Measurements from ENCODE around the gene PACRG.

GRCh38 chr6:163148451-163149278 is 420.9 kb downstream of the PACRG start:
- no peak for TF ChIP-seq NFIC (IDR thresholded peaks at IDR 0.05)
- TF ChIP-seq TEAD4 (IDR thresholded peaks at IDR 0.05) = no peak
- no peak for TF ChIP-seq TAF1 (IDR thresholded peaks at IDR 0.05; ENCODE audit: low read depth)
- no peak for TF ChIP-seq MAX (IDR thresholded peaks at IDR 0.05)
- no peak for TF ChIP-seq FOXM1 (IDR thresholded peaks at IDR 0.05; ENCODE audit: borderline replicate concordance, low read depth)
- TF ChIP-seq YY1 (IDR thresholded peaks at IDR 0.05; ENCODE audit: low read depth) = no peak
- no peak for TF ChIP-seq REST (IDR thresholded peaks at IDR 0.05; ENCODE audit: low read depth)
- TF ChIP-seq CREB1 (IDR thresholded peaks at IDR 0.05; ENCODE audit: low read depth) = no peak
- TF ChIP-seq TCF12 (IDR thresholded peaks at IDR 0.05; ENCODE audit: low read depth) = no peak
- no peak for TF ChIP-seq RAD21 (IDR thresholded peaks at IDR 0.05; ENCODE audit: low read depth)

All from Ishikawa (cell line).